ENCODE data around the gene MDK. TPM values are rescaled to one million over a fixed set of nuclear protein-coding genes. Genes with fewer than 3 reads are reported as not detected.

Gene MDK
- total and polyA plus RNA-seq, 2 of the 4 experiments (the other 2 are of a cell fraction): 25.8 to 377 TPM

DNA sequence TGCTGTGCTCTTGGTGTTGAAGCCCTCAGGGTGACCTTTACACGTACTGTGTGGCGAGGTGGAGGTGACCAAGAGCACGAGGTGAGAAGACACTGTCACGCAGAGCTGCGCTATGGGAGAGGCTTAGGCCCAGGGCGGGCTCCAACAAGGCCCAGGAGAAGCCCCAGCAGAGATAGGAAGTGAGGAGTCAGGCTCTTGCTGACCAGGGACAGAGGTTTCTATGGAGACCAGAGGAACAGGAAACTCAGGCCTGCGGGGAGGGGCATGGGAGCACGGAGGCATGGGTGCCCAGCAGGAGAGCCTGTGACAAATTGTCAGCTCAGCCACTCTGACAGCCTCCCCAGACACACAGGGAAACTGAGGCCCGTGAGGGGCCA, 18.4 kb upstream of the MDK start (continued):
- TF ChIP-seq CHD1 (IDR thresholded peaks at IDR 0.05; ENCODE audit: low read depth, low read length): no peak

DNA sequence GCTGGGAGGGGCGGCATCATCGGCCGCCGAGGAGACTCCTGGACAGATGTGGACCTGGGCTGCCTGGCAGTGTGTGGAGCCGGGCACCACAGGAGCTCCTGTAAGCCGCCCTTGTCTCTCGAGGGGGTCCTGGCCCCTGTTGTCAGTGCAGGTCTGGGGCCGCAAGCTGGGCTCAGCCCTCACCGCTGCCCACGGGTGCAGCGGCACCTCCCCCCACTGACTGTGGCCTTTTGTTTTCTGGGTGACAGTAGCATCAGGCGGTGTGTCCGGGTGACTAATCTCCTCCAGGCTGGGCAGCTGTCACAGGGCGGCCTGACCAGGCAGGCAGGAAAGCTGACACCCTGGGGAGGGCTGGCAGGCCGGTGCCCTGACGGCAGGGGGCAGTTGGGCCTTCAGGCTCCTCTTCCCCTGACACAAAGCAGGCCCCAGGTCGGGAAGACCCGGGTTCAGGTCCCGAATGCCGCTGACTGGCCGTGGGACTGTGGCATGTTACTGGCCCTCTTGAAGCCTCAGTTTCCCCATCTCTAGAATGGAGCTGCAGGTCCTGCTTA, 17.9 kb upstream of the MDK start:
- peak overlapping the region; percentile 78 for H2AFZ ChIP-seq (replicated peaks; ENCODE audit: low read length, poor library complexity)
- H3K27ac ChIP-seq (ENCODE audit: insufficient read depth, low read length): no peak overlapping the region
- H4K5ac ChIP-seq (ENCODE audit: low read depth, low read length): no peak overlapping the region
- no peak overlapping the region for H4K91ac ChIP-seq (ENCODE audit: insufficient read depth, low read depth, low read length)
- TF ChIP-seq FOS (IDR thresholded peaks at IDR 0.05; ENCODE audit: low read depth, low read length) (0 out of 2 replicates have a peak, but pooled peaks have one; percentile 4), CEBPB (IDR thresholded peaks at IDR 0.05; ENCODE audit: low read depth, low read length) (no peak), POLR2A (IDR thresholded peaks at IDR 0.05; ENCODE audit: low read depth, low read length) (no peak), MXI1 (IDR thresholded peaks at IDR 0.05; ENCODE audit: borderline replicate concordance, low read depth, low read length) (0 out of 2 replicates have a peak, but pooled peaks have one; percentile 21)
- POLR2A ChIA-PET (ENCODE audit: unreplicated experiment): interaction anchor here (0.5 kb wide), 1 partner anchor 10 kb away, joined by 9 read pairs; no protein-coding TSS in a partner anchor
- H3K4me3 ChIP-seq (ENCODE audit: insufficient read depth, low read depth, low read length): no peak overlapping the region
- peak overlapping the region; percentile 74 for H2AK9ac ChIP-seq (replicated peaks; ENCODE audit: low read depth, low read length, poor library complexity)
- no TSS peak for BruUV-seq (replicated peaks)
- no peak overlapping the region for H3K18ac ChIP-seq (ENCODE audit: low read depth, low read length)
- no peak overlapping the region for H3K14ac ChIP-seq (replicated peaks; ENCODE audit: low read depth, low read length)
- in situ Hi-C loops (cut with MboI; ENCODE audit: low sequenced_read_pairs) (no loop called here), dilution Hi-C loops (cut with HindIII; ENCODE audit: low sequenced_read_pairs, unreplicated experiment) (no loop called here), intact Hi-C loops (cut with micrococcal nuclease) (no loop called here)
- H3K79me1 ChIP-seq (ENCODE audit: low read depth in 1 of 2, low read length in 2 of 2): peaks cover 30 to 61% of the 10 kb centered on the region in 2 experiments
- CTCF ChIA-PET: no interaction called here
- no peaks in the 10 kb centered on the region for H3K9me3 ChIP-seq (ENCODE audit: control insufficient read depth, insufficient read depth, low read length)
- peaks cover 31% of the 10 kb centered on the region for H4K20me1 ChIP-seq (ENCODE audit: insufficient read depth, low read length)
- H3K9me1 ChIP-seq (ENCODE audit: insufficient read depth, low read length): peaks cover 5% of the 10 kb centered on the region; the same call in 1 of the 2 replicates
- H3K23ac ChIP-seq (ENCODE audit: low read depth, low read length): 0 out of 2 replicates have a peak overlapping the region, but pooled peaks have one; percentile 31
- no peak overlapping the region for H3K9ac ChIP-seq (ENCODE audit: low read depth, low read length)
- H2BK20ac ChIP-seq (ENCODE audit: low read depth, low read length): no peak overlapping the region
- peak overlapping the region; percentile 43 for H2AK5ac ChIP-seq (ENCODE audit: low read depth, low read length)
- H3K27me3 ChIP-seq (ENCODE audit: control insufficient read depth, insufficient read depth, low read length): no peaks in the 10 kb centered on the region
- H3K56ac ChIP-seq (ENCODE audit: extremely low read depth, insufficient read depth, low read length): no peak overlapping the region
- peak; percentile 33 for DNase-seq
- H3K36me3 ChIP-seq (ENCODE audit: control insufficient read depth, insufficient read depth, low read length): peaks cover 4% of the 10 kb centered on the region; the same call in 1 of the 2 replicates
- whole genome bisulfite sequencing, 2 experiments (ENCODE audit: extremely low coverage in 2 of 2, insufficient read length in 1 of 2): 76% methylated on average over 5 of the region's 21 CpGs; no CpG with 5 or more reads in 1 of the 2 experiments
- H3K4me1 ChIP-seq (ENCODE audit: control insufficient read depth, insufficient read depth, low read length): peaks cover 37% of the 10 kb centered on the region
- H3K4me2 ChIP-seq (ENCODE audit: low read depth, low read length): no peak overlapping the region
- H2BK120ac ChIP-seq (ENCODE audit: low read depth, low read length): no peak overlapping the region
- H3K4ac ChIP-seq (ENCODE audit: low read depth, low read length): peak overlapping the region; percentile 35
- no peak overlapping the region for H4K8ac ChIP-seq (ENCODE audit: low read depth in 2 of 2, low read length in 2 of 2)
- H2BK5ac ChIP-seq (ENCODE audit: low read depth, low read length, poor library complexity, severe bottlenecking): no peak overlapping the region
- ATAC-seq (ENCODE audit: low read depth): no peak
- H2BK15ac ChIP-seq (ENCODE audit: low read depth, low read length): no peak overlapping the region; the same call in 2 of the 3 replicates

All from IMR-90 (cell line).